ENCODE measurements around the gene SFRP4.
"Not testable (repeated sequence)": the region's sequence is repeated elsewhere in the genome, so short reads cannot be mapped to it uniquely, and the experiment has no call there.

The SFRP4 gene

GRCh38 chr7:37916673-37917660 lies at the start of gene SFRP4:
Gene SFRP4 (minus strand): TSS chr7:37916817. CDS start chr7:37916537, 280 bp downstream.
- DNase-seq = peak; percentile 58 to 65

- DNase-seq = no peak
These were observed 47.6 kb upstream of the SFRP4 start for GRCh38 chr7:37964196-37964595.

- no peak for DNase-seq
These were observed 44.6 kb upstream of the SFRP4 start for GRCh38 chr7:37961251-37961650.

DNA sequence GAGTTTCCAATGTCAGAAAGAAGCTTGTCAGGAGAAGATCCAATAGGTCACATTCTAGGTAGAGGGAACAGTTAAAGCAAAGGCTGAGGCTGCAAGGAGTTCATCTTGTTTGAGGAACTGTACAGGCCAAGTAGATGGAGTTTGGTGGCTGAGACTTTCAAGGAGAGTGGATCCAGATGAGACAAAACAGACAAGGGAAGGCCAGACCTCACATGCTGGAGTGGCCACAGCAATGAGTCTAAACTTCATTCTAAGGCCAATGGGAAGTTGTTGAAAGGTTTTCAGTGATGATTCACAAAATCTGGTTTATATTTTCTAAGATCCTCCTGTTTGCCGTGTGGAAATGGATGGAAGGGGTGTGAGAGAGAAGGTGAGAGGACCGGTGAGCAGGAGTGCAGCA lies 43.9 kb upstream of the SFRP4 start:
- DNase-seq = no peak

DNA sequence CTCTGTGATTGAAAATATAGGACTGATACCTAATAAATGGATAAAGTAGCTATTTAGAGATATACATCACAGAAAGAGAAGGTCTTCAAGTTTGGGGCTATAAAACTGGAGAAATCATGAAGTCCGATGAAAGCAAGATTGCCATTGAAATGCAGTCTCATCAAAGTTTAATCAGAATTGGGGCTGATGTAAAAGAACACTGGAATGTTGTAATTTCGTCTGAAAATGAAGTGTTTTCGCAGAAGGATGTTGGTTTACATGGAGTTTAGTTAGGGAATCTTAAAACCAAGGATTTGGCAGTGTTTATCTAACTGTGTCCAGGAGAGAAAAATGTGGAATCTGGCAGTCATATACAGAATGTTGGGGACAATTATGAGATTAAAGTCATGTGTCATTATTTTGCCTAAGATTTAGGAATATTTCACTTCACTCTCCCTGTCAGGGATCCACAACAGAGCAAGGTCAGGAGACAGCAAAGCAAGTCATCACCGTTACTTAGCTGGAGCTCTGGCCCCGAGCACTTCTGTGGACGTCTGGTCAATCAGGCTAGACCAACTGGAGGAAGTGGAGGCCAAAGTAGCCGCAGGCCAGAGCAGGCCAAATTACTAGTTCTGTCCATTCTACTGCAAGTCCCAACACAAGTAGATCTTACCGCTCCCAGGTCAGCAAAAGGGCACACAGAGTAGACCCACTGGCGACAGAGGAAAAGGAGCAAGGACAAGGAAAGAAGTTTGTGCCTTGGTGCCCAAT lies 40.8 kb upstream of the SFRP4 start:
- no peak for DNase-seq

DNA sequence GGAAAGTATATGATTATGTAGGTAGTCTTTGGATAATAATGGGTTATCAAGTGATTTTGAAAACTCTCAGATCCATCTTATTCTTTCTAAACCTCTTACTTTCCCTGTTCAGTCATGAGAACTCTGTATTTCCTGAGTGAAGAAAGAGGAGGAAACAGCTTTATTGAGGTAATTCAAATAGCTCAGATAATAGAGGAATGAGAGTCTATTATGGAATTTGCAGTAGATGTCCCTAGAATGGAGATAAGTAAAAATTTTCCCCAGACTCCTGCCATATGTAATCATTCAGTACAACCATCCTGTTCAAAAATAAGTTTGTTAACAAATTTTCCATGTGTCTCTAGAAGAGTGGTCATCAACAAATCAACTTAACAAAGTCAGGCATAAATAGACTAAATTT lies 40.2 kb upstream of the SFRP4 start:
- DNase-seq = no peak

- not testable (repeated sequence) for DNase-seq
These were observed 37.6 kb upstream of the SFRP4 start for GRCh38 chr7:37954217-37954616.

DNA sequence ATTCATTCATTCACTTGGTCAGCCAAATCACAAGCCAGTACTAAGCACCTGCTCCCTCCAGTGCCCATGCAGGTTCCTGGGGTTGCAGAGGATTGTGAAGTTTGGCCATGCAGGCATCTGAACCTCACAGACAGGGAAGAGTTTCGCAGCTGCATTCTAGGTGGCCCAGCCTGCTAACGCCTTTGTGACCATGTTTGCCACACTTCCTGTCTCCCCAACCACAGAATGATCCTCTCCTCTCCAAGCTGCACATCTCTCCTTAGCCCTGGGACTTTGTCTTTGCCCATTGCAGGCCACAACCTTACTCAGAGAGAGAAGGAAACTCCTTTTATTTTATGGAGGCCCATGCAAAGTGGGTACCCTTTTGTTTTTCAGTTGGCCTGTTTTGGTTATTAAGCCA lies 35.6 kb upstream of the SFRP4 start:
- no peak for DNase-seq

GRCh38 chr7:37947941-37948210 lies 31.3 kb upstream of the SFRP4 start:
- no peak for DNase-seq

GRCh38 chr7:37947138-37947940 lies 30.7 kb upstream of the SFRP4 start:
- no peak for DNase-seq

GRCh38 chr7:37945336-37945735 lies 28.7 kb upstream of the SFRP4 start:
- DNase-seq = no peak

DNA sequence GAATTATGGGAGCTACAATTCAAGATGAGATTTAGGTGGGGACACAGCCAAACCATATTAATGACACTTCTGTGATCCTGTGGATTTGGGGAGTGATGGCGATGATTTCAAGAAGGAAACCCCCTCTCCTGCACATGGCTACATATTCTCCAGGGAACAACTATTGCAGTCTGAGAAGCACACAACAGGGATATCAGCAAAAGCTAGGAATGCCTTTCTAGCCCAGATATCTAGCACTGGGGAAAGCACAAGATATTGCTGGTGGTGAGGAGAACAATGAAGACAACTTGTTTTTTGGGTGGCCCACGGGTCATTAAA lies 28.1 kb upstream of the SFRP4 start:
- DNase-seq = no peak

GRCh38 chr7:37943905-37944736 lies 27.5 kb upstream of the SFRP4 start:
- DNase-seq = no peak

DNA sequence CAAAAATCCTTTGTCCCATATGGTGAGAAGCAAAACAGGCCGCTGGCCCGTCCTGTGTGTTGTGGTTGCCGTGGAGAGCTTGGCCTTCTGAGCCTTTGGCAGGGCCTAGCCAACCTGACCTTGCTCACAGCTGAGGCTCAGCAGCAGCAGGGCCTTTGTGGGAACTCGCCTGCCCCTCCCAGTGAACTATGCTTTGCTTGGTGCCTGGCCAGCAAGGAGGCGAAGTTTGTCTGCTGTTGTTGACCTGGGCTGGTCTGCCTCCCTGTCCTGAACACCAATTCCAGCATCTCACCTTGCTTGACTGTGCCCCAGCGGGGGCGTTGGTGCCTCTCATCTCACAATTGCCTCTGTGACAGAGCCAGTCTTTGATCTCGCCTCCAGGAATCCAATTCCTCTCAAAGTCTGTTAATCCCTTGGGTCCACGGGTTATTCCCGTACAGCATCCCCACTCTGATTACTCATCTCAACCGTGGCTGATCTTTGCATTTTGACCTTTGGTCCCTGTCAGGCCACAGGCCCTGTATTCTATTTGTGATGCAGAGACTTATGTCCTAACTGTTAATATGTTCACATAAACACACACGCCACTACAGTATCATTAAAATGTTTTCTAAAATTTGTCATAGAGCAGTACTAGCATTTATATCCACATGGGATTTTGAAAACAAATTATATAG lies 26.5 kb upstream of the SFRP4 start:
- no peak for DNase-seq

DNA sequence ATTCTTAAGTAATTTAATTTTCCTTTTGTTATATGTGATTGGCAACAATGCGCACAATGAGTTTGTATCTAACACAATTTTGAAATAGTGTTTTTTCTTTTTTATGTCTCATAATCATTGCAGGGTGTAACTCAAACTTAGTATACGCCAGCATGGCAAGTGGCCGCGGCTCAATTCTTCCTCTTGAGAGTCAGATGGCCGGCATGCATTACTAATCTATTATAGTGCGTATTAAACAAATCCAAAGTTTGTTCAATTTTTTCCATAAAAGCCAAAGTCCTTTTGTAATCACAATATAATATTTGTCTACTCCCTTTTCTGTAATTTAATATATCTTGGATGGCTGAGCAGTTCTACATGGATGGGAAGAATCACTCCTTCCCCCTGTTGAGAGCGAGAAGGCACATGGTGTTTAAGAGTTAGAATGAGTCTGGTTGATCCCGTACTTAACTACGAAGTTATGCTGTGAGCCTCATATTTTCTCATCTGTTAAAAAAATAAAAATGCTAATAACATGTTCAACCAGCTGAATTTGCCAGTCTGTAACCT lies 16.5 kb upstream of the SFRP4 start:
- no peak for DNase-seq

DNA sequence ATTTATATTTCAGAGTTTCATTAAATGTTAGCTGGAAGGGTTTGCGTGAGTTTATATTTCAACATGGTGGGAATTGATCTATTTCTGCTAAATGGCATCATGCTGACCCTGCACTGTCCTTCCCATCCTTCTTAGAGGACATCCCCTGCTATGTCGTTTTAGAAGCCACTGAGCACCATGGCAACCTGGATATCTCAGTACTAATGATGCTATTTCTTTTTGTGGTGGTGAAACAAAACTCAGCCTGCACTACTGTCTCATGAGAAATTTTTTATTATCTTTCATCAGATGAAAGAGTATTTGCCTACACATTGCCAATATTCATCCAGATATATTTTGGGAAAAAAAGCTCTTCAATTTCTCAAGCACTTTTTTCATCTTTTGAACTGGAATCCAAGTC lies 15.9 kb upstream of the SFRP4 start:
- DNase-seq = no peak

- no peak for DNase-seq
These were observed 13.8 kb upstream of the SFRP4 start for GRCh38 chr7:37930226-37930948.

- no peak for DNase-seq
These were observed 12.3 kb upstream of the SFRP4 start for GRCh38 chr7:37928878-37929277.

DNA sequence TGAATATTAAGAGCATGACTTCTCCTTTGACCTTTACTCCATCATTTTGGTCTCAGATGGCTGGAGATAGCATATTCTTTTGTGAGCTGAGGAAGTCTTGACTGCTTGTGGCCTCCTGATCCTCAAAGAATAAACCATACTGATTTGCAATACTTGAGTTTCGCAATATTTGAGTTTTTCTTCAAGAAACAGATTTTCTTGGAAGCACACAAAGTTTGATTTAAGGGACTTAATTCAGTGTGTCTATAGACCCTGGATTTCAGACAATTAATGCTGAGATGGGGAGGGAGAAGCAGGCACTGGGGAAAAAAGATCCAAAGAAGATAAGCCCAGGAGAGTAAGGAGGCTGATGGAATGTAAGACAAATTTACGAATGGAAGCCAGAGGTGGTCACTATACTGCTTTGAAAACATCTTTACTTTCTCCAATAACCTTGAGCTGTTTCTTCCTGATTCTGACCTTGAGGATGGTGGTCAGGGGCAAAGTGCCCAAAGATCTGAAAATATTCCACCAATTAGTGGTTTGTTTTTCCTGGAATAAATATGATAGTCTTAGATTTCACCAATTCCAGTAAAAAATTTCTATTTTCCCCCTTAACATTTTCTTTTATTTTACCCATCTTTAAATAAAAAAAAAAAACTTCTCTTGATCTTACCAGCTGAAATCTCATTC lies 11.3 kb upstream of the SFRP4 start:
- no peak for DNase-seq

DNA sequence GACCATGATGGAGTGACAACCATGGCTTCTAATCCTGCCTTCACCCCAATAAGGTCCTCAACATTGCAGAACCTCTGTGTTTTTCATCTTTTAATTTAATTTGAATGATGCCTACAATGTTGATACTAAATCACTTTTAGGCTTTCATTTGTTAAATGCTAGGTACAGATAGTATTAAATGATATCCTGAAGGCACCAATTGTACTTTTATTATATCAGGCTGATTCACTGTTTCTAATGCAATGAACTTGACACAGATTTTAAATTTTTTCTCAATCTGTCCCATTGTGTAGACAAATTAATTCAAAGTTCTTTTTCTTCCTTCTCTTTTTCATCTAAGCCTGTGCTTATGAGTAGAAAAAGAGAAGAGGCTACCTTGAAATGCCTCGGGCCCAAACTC lies 9.0 kb upstream of the SFRP4 start:
- DNase-seq = no peak
